Breast epithelium (tissue), 4 donors: ENCODE data around the gene GATB. TPM values are rescaled to one million over a fixed set of nuclear protein-coding genes. Genes with fewer than 3 reads are reported as not detected.

Source experiments
- DNase-seq, 2 donors: peaks; one replicate each; pipeline ENCODE4 v3.0.0-alpha.2; 2019; ENCODE audit warnings: low spot score in 2 of 2
- H3K27ac ChIP-seq, 2 donors: fragments of 200-600 bp; sonication (generic) in 1 of 2; one replicate each; pipeline ENCODE4 v1.5.1; 2016 to 2019; ENCODE audit warnings: mild to moderate bottlenecking in 1 of 2
- H3K27me3 ChIP-seq, 2 donors: fragments of 200-600 bp; sonication (generic) in 1 of 2; one replicate each; pipeline versions ENCODE4 v1.5.1 to v1.6.0; 2017 to 2019; ENCODE audit warnings: control low read depth in 1 of 2, mild to moderate bottlenecking in 1 of 2
- H3K36me3 ChIP-seq: fragments of 200-600 bp; one replicate; pipeline ENCODE4 v1.5.1; 2019
- H3K4me1 ChIP-seq, 2 donors: fragments of 200-600 bp; sonication (generic); one replicate each; pipeline ENCODE4 v1.5.1; 2016 to 2019; ENCODE audit warnings: control low read depth in 1 of 2
- H3K4me3 ChIP-seq, 3 donors: fragments of 200-600 bp; sonication (generic); 1 replicate in 2 of 3; 2 replicates in 1 of 3; pipeline ENCODE4 v1.5.1; 2016 to 2019; ENCODE audit warnings: mild to moderate bottlenecking in 3 of 3, moderate library complexity in 2 of 3
- H3K9me3 ChIP-seq, 2 donors: fragments of 200-600 bp; sonication (generic) in 1 of 2; one replicate each; pipeline ENCODE4 v1.5.1; 2016 to 2019; ENCODE audit warnings: control low read depth in 1 of 2
- CTCF ChIP-seq, 3 donors: fragments of 450-650 bp; IDR thresholded peaks; one replicate each; pipeline ENCODE4 v1.5.1; 2016 to 2017; ENCODE audit warnings: antibody characterized with exemption in 3 of 3, mild to moderate bottlenecking in 3 of 3, moderate library complexity in 3 of 3
- POLR2A ChIP-seq: fragments of 450-650 bp; IDR thresholded peaks from one replicate; pipeline ENCODE4 v1.6.1; 2016; ENCODE audit warnings: antibody characterized with exemption, mild to moderate bottlenecking, moderate library complexity
- POLR2AphosphoS5 ChIP-seq, 3 donors: sonication (generic); formaldehyde crosslinking; IDR thresholded peaks; one replicate each; pipeline ENCODE4 v1.6.1; 2017; ENCODE audit warnings: antibody characterized with exemption in 3 of 3
- intact Hi-C: fragments of 100-400 bp; cut with DNase I; formaldehyde crosslinking; loops from one replicate; pipeline ENCODE4 v1.15.1; 2023; ENCODE audit warnings: low total_unique reads
- total RNA-seq, 3 donors: library from RNA; depleted of rRNA; stranded (reverse); fragments of >200 nt; gene quantifications; one replicate each; pipeline ENCODE4 v1.1.0, GENCODE V29; 2016

GATB gene
- total RNA-seq, 3 donors from 2014 or later, result 12.8 to 26.6 (median 20.6) TPM

DNA sequence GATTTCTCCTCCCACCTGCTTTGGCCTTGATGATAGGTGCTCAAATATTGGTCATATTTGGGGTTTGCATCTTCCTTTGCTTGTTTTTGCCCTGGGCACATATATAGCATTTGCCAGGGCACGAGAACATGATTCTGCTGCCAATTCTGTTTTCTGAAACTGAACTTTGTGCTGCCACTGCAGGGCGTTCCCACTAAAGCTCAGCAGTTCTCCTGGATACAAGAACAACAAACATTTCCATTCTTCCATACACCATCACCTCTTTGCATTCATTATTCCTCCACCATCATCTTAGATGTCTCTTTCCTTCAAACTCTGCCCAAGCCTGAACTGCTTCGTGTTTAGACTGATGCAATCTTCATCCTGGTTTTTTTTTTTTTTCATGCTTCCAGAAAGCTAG lies 36.3 kb upstream of the GATB start:
- H3K36me3 ChIP-seq, result no peaks in the 10 kb centered on the region
- H3K4me3 ChIP-seq, result no peak overlapping the region
- no peak for DNase-seq
- intact Hi-C loops, result no loop called here
- no peaks in the 10 kb centered on the region for H3K4me1 ChIP-seq
- TF ChIP-seq POLR2A, result no peak
- no peak for TF ChIP-seq CTCF (IDR thresholded peaks at IDR 0.05)
- TF ChIP-seq POLR2AphosphoS5 (IDR thresholded peaks at IDR 0.05), result no peak
- H3K27me3 ChIP-seq, result no peaks in the 10 kb centered on the region
- H3K27ac ChIP-seq, result no peak overlapping the region
- no peaks in the 10 kb centered on the region for H3K9me3 ChIP-seq

- no peak overlapping the region for H3K4me3 ChIP-seq
- H3K36me3 ChIP-seq, result no peaks in the 10 kb centered on the region
- H3K4me1 ChIP-seq, result no peaks in the 10 kb centered on the region
- no peaks in the 10 kb centered on the region for H3K9me3 ChIP-seq
- TF ChIP-seq POLR2AphosphoS5 (IDR thresholded peaks at IDR 0.05) (no peak), POLR2A (no peak), CTCF (IDR thresholded peaks at IDR 0.05) (no peak)
- intact Hi-C loops, result no loop called here
- H3K27ac ChIP-seq, result no peak overlapping the region
- DNase-seq, result no peak
- no peaks in the 10 kb centered on the region for H3K27me3 ChIP-seq
Observed at GRCh38 chr4:151796106-151796505, 35.3 kb upstream of the GATB start.

GRCh38 chr4:151792995-151793394 lies 32.2 kb upstream of the GATB start:
- no peaks in the 10 kb centered on the region for H3K36me3 ChIP-seq
- TF ChIP-seq POLR2AphosphoS5 (IDR thresholded peaks at IDR 0.05), result no peak
- TF ChIP-seq POLR2A, result no peak
- TF ChIP-seq CTCF (IDR thresholded peaks at IDR 0.05), result no peak

GRCh38 chr4:151792530-151792929 lies 31.7 kb upstream of the GATB start:
- no peak for DNase-seq
- H3K36me3 ChIP-seq, result no peaks in the 10 kb centered on the region
- H3K27ac ChIP-seq, result no peak overlapping the region
- H3K4me1 ChIP-seq, result no peaks in the 10 kb centered on the region
- TF ChIP-seq POLR2AphosphoS5 (IDR thresholded peaks at IDR 0.05) (no peak), CTCF (IDR thresholded peaks at IDR 0.05) (no peak), POLR2A (no peak)
- no peaks in the 10 kb centered on the region for H3K9me3 ChIP-seq
- no peaks in the 10 kb centered on the region for H3K27me3 ChIP-seq
- H3K4me3 ChIP-seq, result no peak overlapping the region
- intact Hi-C loops, result no loop called here

More at GRCh38 chr4:151792995-151793394, 32.2 kb upstream of the GATB start:
- Histone ChIP-seq H3K27ac (no peak overlapping the region), H3K27me3 (no peaks in the 10 kb centered on the region), H3K4me1 (no peaks in the 10 kb centered on the region), H3K4me3 (no peak overlapping the region), H3K9me3 (no peaks in the 10 kb centered on the region)
- DNase-seq, result no peak
- intact Hi-C loops, result no loop called here

- no peak overlapping the region for H3K4me3 ChIP-seq
- H3K9me3 ChIP-seq, result no peaks in the 10 kb centered on the region
- intact Hi-C loops, result no loop called here
- H3K4me1 ChIP-seq, result no peaks in the 10 kb centered on the region
- H3K27me3 ChIP-seq, result no peaks in the 10 kb centered on the region
- DNase-seq, result no peak
- TF ChIP-seq POLR2AphosphoS5 (IDR thresholded peaks at IDR 0.05) (no peak), POLR2A (no peak), CTCF (IDR thresholded peaks at IDR 0.05) (no peak)
- no peaks in the 10 kb centered on the region for H3K36me3 ChIP-seq
- H3K27ac ChIP-seq, result no peak overlapping the region
Observed at GRCh38 chr4:151788021-151788420, 27.2 kb upstream of the GATB start.
